ENCODE data around the gene LEPR.

LEPR gene

DNA sequence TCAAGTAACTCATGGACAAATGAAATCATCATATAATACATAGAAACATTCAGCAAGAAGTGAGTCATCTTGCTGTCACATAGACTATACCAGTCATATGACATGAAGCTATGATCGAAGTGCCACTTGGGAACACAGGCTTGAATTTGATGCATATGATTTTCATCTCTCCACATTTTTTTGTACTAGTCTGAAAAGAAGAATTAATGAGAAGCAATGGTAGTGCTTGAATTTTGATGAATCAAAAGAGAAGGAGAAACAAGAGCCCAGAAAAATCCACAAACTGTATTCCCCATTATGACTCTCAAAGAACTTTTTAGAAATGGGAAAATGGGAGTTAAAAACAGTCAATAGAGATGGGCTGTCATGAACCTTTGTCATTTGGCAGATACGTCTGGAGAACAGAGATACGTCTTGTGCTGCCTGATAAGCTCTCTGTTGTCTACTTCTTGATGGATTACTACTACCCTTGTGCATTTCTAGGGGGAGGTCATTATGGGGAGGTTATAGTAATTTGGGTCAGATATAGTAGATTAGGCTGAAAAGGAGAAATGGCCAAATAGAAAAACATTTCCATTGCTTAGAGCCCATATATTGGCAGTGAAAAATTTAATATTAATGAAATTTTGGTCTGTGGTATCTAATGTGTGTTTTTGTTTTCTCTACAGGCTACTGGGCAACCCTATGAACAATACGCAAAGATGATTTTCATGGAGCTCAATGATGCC, 8.0 kb upstream of the LEPR start:
- no peak for DNase-seq (ENCODE audit: low read depth)

DNA sequence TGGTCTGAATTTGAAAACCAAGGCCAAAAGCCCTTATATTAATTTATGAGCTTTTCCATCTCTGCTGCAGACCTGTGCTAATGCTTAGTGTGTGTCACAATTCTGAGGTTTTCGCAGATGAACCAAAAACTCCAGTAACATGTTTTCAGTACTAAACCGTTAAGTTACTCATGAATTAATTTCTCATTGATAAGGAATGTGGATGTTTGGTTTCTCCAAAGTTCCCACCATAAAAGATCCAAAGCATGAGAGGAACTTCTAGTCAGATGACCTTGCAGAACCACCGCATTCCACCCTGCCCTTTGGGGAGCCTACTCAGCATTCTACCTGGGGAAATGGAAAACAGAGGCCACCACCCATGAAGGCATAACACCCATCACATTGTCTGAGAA, 7.5 kb upstream of the LEPR start:
- no peak for DNase-seq (ENCODE audit: low read depth)

DNA sequence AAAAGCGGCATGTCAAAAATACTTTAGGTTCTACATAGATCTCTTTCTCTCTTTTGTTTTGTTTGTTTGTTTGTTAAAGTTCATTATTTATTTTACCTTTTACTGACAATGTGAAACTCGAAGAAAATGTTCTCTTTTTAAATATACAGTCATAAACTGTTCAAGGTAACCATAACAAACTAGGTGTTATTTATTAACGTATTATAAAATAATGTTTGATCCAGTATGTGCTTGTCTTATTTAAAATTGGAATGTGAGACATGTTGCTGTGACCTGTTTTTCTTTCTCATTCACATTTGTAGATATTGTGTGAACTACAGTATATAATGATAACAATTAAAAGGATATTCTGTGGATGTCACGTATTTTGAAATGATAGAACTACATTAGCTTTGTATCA, 5.9 kb upstream of the LEPR start:
- no peak for DNase-seq (ENCODE audit: low read depth)

DNA sequence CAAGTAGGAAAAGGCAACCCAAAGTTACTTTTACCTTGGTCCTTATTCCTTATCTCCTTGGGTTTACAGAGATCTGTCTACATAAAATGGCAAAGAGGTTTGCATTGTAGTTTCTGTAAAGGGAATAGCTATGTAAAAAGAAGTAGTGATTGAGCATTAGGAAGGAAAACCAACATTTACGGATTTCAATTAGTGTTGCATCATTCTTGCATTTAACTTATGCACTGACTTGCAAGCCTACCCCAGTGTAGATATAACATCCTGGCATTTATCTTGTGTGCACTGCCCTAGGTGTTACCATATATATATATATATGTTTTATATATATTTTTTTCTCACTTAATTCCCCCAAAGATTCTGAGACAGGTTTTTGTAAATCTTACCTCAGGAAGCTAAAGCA, 3.7 kb upstream of the LEPR start:
- no peak for DNase-seq (ENCODE audit: low read depth)

DNA sequence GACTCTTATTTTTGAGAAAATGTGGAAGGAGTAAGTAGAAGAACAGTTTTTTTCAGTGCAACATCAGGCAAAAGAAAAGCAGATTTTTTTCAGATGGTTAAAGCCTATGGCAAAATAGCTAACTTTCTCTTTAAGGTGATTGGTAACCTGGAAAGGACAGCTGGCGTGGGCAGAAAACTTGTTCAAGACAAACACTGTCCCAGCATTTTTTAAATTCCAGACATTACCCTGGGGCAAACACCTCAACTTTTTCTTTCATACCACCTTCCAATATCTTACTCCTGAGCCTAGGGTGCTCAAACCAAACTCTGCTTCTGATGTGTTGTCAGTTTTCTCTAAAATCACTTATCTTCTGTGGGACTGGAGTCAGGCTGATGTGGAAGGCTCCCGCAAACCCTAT, 2.7 kb upstream of the LEPR start:
- no peak for DNase-seq (ENCODE audit: low read depth)

DNA sequence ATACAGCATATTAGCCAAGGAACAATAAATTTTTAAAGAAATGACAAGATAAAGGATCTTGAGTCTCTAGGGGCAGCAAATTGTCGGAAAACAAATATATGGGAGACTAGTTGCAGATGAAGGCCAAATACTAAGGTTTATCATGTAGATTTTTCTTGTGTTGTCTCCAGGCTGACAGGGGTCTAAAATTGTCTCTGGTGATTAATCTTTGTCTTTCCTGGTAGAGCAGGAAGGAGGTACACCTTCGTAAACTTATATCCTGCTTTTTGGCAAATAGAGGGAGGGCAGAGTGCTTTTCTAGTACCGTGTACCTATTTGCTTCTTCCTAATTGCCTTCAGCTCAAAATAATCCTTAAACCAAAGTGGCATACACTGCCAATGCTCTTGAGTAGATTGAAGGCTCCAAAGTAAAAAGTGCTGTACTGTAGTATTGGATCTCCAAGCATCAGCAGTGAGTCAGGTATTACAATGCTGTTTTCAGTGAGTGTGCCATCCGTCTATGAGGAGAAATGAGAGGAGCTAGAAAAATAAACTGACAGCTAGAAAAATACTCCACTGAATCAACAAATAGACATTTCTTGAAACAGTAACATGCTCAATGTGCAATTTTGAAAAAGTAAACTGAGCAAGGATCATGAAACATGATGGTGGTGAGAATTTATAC, 1.8 kb upstream of the LEPR start:
- DNase-seq (ENCODE audit: low read depth): no peak

DNA sequence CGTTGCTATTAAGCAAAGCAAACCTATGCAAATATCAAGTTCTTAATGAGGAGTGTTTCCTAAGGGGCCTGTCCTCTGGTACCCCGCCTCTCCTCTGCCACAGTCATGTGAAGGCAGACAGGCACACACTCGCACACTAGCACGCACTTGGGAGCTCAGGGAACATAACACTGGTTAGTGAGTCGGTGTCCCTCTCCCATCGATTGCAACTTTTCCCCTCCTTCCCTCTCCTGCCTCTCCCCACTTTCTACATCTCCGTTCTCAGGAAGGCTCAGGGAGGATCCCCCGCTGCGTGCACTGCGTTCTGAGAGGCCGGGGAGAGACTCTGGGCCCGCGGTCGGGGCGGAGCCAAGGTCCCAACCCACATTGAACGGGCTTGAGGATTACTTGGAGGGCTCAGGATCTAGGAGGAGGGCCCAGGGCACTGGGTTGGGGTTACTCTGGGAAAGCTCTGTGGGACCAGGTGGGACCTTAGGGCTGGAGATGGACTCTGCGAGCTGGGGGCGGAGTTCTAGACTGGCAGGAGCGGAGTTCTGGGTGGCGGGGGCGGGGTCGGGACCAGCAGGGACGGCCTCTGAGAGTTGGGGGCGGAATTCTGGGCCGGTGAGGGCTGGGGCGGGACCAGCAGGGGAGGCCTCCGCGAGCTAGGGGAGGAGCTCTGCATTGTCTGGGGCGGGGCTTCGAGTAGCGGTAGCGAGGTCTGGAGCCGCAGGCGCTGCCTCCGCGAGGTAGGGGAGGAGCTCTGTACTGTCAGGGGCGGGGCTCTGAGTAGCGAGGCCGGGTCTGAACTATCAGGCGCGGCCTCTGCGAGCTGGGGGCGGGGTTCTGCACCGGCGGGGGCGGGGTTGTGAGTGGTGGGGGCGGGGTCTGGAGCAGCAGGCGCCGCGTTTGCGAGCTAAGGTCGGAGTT, 533 bp upstream of the LEPR start:
- DNase-seq (ENCODE audit: low read depth): peak; percentile 99

DNA sequence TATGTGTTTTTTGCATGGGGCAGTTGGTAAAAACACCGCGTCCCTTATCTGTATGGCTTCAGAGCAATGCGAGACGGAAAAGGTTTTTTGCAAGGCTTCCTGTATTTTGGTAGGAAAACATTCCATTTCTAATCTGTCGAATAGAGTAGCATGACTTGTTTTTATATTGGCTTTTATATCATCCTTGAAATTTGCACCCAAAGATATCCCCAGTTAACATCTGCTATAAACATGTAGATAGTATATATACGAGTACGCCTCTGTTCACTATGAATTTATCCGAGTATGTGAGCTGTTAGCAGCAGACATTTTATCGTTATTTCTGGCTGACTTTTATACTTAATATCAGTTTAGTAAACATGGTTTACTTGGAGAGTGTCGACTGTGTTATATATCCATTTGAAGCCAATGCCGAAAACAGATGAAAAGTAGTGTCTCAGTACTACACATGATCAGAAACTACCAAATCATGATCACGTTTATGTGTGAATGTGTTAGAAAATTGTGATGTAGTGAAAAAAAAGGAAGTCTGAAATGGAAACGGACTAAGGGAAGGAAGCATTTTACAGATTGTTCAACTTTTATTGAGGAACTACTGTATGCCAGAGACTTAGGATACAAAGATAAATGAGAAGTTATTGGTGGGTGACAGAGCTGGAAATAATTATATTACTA, 1.0 kb downstream of the LEPR start:
- no peak for DNase-seq (ENCODE audit: low read depth)

DNA sequence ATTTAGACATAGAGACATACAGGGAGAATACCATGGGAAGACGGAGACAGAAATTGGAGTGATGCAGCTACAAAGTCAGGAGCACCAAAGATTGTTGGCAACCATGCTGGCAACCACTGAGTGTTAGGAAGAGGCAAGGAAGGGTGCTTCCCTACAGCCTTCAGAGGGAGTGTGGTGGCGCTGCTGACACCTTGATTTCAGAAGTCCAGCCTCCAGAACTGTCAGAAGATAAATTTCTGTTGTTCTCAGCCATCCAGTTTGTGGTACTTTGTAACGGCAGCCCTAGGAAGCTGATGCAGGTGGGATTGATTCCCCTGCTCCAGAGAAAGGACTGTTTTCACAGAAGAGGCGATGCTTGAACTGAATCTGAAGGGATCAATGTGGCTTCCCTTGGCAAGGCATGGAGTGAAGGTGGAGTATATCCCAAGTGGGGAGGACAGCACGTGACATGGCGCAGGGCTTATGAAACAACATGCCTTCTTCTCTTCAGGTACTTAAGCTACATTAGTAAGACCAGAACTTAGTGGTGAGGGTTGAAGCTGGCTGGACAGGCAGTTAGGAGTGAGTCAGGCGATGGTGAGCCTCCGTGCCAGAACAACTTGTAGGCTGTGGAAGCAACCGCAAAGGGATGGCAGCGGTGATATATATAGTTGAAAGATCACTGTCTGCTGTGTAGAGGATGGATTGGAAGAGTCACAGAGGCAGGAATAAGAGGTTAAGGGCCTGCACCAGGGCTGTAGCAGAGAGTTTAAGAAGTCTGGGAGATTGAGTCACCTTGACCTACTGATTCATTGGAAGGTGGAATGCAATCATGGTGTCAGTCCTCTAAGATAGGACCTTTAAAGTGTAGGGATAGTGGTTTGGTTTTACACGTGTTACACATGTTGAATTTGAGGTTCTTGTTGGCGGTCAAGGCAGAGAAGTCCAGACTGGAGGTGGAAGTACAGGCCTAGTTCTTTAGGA, 2.1 kb downstream of the LEPR start:
- no peak for DNase-seq (ENCODE audit: low read depth)

DNA sequence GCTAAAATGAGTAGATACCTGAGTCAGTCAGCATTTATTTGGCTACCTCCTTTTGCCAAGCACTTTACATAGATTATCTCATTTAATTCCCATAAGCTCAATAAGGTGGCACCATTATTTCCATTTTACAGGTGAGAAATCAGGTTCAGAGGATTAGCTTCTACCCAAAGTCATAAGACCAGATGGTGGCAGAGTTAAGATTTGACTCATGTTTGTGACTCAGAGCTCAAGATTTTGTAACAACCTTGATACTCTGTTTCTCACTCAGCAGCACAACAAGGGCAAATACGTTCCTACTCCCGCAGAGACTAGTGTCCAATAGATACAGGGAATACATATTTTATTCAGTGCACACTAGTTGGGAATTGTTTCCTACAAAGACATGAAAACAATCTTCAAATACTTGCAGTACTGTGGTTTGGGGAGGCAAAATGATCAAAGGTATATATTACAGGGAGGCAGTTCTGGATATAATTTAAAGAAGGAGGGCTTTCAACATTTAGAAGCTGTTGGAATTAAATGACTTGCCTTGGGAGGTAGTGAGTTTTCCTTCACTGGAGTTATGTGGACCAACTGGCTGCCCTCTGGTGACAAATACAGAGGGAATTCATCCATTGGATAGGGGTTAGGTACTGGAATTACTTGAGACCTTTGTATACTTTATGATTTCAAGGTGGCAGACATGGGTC, 3.6 kb downstream of the LEPR start:
- no peak for DNase-seq (ENCODE audit: low read depth)

DNA sequence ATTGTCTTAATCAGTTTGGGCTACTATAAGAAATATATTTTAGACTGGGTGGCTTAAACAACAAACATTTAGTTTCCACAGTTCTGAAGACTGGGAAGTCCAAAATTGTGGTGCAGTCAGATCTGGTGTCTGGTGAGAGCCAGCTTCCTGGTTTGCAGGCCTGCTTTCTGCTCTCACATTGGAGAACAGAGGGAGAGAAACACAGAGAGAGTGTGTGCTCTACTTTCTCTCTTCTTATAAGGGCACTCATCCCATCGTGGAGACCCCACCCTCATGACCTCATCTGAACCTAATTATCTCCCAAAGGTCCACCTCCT, 4.1 kb downstream of the LEPR start:
- no peak for DNase-seq (ENCODE audit: low read depth)

DNA sequence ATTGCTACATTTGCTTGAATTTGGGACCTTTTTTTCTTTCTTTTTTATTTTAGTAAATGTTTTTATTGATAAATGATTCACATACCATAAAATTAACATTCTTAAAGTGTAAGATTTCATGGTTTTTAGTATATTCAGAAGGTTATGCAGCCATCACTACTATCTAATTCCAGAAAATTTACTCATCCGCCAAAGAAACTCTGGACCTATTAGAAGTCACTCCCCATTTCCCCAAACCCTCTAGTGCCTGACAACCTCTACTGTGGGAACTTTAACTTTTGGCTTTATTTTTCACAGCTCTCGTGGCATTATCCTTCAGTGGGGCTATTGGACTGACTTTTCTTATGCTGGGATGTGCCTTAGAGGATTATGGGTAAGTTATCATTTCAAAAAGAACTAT, 4.5 kb downstream of the LEPR start:
- DNase-seq (ENCODE audit: low read depth): no peak

DNA sequence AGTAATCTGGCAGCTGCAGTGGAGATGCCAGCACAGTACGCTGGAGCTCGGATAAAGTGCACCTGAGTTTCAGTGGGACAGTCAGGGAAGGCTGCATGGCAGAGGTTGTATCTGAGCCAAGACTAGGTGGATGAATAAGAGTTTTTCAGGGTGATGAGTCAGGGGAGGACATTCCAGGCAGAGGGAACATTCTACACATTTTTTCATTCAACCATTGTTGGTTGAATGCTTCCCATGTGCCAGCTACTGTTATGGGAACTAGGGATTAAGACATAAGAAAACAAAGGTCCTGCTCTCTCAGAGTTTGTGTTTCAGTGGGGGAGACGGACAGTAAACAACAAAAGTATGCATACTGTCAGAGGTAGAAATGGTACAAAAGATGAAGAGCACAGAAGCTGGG, 5.2 kb downstream of the LEPR start:
- no peak for DNase-seq (ENCODE audit: low read depth)

DNA sequence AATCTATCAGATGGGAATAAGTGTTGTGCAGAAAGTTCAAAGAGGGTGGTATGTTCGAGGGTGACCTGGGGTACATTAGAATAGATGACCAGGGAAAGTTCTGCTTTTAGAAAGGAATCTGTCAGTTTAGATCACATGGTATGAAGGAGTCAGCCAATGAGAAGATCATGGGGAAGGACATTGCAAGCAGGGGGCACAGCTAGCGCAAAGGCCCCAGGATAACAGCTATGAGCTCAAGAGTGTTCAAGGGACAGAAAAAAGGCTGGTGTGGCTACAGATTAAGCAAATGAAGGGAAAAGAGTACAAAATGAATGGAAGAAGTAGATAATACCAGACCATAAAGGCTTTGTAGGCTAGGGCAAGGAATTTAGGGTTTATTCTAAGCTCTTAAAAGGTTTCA, 8.6 kb downstream of the LEPR start:
- DNase-seq (ENCODE audit: low read depth): no peak

DNA sequence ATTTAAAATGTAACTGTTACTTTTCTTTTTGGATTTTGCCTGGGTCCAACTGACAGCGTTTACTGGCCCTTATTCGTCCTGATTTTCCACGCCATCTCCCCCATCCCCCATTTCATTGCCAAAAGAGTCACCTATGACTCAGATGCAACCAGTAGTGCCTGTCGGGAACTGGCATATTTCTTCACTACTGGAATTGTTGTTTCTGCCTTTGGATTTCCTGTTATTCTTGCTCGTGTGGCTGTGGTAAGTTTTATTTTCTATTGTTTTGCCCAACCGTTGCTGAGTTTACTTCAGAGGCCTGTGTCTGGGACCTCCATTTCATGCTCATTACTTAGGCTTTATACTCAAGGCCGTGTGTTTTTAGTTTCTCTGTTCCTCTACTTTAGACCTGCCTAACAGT, 9.3 kb downstream of the LEPR start:
- no peak for DNase-seq (ENCODE audit: low read depth)

DNA sequence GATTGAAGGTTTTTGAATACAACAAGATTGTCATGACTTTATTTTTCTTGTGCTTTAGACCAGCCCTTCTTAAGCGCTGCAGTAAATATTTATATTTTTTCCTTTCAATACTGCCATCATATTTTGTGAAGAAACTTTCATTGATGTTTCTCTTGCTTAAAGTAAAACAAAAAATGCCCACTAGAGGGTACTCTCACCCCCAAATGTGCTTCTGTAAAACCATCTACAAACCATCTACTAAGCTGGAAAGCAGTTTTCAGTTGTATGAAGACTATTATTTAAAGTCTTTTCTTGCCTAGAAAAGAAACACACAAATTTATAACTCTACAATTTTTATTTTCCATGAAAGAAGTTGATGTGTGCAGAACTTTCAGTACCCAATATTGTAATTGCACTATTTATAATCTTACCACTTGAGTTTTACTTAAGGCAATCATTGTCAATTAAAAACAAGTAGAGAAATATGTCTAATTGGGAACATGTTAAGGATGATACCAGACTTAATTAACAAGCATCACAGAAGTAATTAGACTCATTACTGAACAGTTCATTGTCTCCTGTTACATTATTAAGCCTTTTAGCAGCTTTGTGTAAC, 10.7 kb downstream of the LEPR start:
- no peak for DNase-seq (ENCODE audit: low read depth)

DNA sequence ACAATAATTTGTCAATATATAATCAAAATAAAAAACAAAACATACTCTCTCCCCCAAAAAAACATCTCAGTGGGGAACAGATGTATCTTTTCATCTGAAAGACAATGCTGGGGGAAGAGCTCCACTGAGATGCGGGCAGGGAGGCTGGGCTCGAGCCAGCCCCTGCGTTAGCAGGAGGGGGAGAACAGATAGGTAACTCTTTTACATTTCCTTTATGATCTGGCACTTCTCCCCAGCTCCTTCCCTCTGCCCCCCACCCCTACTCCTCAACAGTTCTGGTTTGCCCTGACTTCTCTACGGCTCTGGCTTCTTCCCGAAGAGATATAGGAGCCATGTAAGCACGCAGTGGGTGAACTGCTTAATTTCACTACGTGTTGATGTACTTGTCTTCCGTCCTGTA, 12.4 kb downstream of the LEPR start:
- DNase-seq (ENCODE audit: low read depth): no peak

DNA sequence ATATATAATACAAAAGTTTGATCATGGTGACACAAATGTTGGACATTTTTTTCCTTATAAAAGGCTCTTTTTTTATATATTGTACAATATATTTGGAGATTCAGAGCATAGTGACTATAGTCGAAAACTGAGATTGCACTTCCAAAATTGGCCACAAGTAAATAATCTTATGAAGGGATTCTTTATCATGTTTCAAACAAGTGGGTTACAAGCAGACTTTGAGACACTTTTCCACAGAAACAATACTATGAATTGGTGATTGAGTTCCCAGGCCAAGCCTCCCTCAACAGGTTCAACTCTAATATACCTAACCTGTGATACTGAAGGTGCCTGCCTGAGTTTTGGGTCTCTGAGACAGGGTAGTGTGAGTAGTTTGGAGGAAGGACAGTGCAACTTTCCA, 13.8 kb downstream of the LEPR start:
- no peak for DNase-seq (ENCODE audit: low read depth)

DNA sequence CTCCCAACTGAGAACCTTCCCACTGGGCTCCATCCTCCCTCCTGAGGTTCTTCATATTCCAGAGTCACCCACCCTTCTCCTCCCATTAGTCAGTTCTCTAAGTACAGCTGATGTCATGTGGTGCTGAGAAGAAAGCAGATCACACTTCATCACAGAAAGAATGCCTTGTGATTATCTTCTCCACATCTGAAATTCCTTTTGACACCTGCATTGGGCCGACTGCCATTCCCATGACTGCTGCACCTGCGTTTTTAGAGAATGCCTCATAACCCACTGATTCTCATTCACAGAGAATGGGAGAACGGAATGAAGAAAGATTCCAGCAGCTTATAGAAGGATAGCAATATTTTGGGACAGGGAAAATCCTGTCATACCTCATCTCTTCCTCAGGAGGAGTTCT, 14.3 kb downstream of the LEPR start:
- no peak for DNase-seq (ENCODE audit: low read depth)

DNA sequence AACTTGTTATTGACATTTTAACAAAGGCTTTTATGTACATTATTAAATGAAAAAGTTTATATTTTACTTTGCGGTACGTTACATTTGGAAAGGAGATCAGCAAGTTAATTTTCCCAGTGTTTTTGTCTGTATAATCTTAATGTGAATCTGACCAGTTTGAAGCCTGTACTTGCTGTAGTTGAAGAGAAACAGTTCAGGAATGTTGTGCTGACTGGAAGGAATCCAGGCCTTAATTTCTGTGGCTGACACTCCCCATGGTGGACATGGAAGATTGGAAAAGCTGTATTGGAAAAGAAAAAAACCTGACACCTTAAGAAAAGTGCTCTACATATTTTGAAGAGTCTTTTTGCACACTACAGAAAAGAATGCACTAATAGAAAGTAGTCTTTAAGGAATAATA, 15.5 kb downstream of the LEPR start:
- DNase-seq (ENCODE audit: low read depth): no peak

DNA sequence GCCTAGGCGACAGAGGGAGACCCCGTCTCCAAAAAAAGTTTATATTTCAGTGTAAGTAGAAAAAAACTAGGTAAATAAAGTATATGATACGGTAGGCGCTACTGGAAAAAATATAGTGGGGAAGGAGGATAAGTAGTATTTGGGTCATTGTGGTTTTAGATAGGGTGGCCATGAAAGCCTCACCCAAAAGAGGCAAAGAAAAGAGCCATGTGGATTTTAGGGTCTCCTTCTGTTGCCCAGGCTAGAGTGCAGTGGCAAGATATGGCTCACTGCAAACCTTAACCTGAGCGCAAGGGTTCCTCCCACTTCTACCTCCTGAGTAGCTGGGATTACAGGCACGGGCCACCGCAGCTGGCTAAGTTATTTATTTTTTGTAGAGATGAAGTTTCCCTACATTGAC, 17.1 kb downstream of the LEPR start:
- DNase-seq (ENCODE audit: low read depth): no peak
